PC-9 (cell line): ENCODE measurements around the gene VEPH1.

Source experiments
- EZH2 ChIP-seq: fragments of 200-600 bp; sonication (generic); IDR thresholded peaks from 2 replicates; pipeline ENCODE4 v1.8.0; 2017; ENCODE audit warnings: antibody characterized with exemption, low read depth
- TF ChIP-seq, protein P1 (sequence below): fragments of 200-600 bp; sonication (generic); conservative IDR thresholded peaks from 2 replicates; pipeline ENCODE4 v1.6.1; 2017; ENCODE audit warnings: mixed run types, antibody characterized with exemption, mild to moderate bottlenecking, moderate library complexity

DNA sequence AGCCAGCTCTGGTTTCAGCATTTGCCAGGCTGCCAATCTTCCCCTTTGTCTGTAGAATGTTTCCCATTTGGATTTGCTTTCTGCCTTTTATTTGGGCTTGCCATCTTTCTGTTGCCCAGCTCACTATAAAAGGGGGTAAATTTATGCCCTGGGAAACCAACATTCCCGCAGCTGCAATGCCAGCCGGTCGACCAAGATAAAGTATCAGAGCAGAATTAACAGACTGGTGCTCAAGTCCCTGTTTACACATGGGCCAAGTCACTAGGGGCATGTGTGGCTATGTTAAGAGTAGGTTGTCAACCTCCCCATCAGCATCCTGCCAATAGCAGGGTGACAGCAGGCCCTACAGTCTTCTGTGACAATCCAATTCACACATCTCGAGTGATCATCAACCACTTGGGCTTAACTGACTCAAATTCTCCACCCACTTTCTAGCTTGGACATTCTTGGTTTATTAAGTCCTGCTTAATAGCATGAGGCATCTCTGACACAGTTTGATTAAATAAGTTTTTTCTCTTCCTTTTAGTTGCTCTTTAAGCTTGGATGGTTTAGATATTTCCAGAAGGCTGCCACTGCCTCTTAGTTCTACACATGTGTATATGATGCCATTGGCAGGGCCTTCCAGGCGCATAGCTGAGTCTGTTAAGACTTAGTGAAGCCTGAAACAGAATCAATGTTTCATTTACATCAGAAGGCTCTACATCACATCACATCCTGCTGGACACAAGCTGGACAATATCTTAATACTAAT, 24.1 kb upstream of the VEPH1 start:
- TF ChIP-seq, protein P1, sequence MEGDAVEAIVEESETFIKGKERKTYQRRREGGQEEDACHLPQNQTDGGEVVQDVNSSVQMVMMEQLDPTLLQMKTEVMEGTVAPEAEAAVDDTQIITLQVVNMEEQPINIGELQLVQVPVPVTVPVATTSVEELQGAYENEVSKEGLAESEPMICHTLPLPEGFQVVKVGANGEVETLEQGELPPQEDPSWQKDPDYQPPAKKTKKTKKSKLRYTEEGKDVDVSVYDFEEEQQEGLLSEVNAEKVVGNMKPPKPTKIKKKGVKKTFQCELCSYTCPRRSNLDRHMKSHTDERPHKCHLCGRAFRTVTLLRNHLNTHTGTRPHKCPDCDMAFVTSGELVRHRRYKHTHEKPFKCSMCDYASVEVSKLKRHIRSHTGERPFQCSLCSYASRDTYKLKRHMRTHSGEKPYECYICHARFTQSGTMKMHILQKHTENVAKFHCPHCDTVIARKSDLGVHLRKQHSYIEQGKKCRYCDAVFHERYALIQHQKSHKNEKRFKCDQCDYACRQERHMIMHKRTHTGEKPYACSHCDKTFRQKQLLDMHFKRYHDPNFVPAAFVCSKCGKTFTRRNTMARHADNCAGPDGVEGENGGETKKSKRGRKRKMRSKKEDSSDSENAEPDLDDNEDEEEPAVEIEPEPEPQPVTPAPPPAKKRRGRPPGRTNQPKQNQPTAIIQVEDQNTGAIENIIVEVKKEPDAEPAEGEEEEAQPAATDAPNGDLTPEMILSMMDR, result no peak
- TF ChIP-seq EZH2, result no peak
